ENCODE data around the gene DCAF15.
A peak's percentile ranks its signal among the peaks of the same experiment; 100 is the strongest.

DCAF15 gene

DNA sequence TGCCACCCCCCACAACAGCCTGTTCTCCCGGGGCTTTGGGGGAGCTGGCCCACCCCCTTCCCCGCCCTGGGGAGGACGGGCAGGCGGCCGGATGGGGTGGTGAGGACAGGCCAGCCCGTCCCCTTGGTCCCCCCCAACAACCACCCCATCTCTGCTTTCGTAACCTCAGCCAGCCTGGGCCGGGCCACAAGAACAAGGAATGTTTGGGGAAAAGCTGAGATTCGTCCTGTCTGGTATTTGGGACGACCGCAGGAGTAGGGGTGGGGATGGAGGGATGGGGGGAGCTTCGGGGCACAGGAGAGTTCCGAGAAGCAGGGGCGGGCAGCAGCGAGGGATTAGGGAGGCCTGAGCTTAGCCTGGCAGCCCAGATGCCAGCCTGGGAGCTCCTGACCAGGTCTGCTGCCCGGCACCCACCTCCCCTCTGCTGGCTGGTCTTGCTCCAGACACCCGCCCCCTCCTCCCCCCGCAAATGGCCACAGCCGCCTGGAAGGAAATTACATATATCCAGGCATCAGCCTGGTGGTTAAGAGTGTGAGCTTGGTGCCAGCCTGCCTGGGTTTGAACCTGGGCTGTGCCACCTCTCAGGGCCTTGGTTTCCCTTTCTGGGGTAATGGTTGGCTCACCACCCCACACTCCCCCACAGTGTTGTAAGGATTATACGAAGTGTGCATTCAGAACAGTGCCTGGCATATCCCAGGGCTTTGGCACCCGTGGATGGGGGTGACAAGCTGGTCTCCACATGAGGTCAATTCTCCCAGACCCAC lies 13.8 kb upstream of the DCAF15 start, which contains the start of gene PODNL1:
Gene PODNL1 (minus strand): TSS at position 117 of the 764 bp plus-strand sequence. CDS start 236 bp downstream, outside the sequence.
- Mint-ChIP-seq H3K4me1 (ENCODE audit: low read depth) (peaks cover 2% of the 10 kb centered on the region), H3K36me3 (ENCODE audit: low read depth) (no peaks in the 10 kb centered on the region), H3K27ac (no peak within 1 kb of the TSS), H3K27me3 (ENCODE audit: low read depth) (peaks cover 4% of the 10 kb centered on the region), H3K4me3 (no peak within 1 kb of the TSS), H3K9me3 (no peaks in the 10 kb centered on the region)

DNA sequence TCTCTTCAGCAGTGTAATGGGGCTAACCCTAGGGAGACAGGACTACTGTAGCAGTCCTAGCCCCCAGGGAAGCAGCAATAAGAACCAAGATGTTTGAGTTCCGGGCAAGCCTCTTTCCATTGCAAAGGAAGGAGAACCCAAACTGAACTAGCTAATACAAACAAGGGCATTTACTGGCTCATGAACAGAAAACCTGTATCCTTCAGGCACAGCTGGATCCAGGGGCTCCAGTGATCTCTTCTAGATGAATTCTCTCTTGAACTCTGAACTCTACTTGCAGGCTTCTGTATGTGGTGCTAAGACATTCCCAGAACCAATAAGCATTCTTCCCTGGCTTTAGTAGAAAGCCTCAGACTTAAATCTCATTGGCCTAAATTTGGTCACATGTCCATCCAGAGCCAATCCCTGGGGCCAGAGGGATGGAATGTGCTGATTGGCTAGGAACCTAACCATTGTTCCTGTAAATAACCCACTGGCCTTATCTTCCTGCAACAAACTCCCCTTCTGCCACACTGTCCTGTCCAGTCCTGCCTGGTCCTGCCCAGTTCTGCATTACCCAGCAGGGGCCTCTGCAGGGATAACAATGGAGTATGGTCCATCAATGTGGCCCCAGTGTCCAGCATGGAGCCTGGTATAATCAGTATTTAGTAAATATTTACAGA lies 10.2 kb upstream of the DCAF15 start:
- H3K27ac Mint-ChIP-seq: no peak overlapping the region
- no peak overlapping the region for H3K4me3 Mint-ChIP-seq
- H3K9me3 Mint-ChIP-seq: no peaks in the 10 kb centered on the region
- H3K4me1 Mint-ChIP-seq (ENCODE audit: low read depth): peaks cover 2% of the 10 kb centered on the region
- no peaks in the 10 kb centered on the region for H3K36me3 Mint-ChIP-seq (ENCODE audit: low read depth)
- H3K27me3 Mint-ChIP-seq (ENCODE audit: low read depth): peaks cover 4% of the 10 kb centered on the region

DNA sequence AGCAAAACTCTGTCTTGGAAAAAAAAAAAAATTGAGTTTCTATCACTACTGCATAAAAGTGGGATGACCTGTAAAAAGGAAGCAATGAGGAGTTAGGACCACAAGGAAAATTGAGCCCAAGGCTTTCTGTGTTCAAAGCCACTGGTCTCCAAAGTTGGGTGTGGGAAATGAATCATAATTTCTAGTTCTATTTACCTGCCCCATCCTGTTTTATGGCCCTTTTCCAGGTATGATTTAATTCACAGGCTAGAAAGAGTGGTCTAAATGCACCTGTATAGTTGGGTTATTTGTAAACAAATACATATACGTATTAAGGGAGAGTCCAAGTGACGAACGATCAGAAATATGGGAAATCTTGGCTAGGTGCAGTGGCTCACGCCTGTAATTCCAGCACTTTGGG lies 5.9 kb upstream of the DCAF15 start:
- no peaks in the 10 kb centered on the region for H3K9me3 Mint-ChIP-seq
- H3K27me3 Mint-ChIP-seq (ENCODE audit: low read depth): no peaks in the 10 kb centered on the region
- no peak overlapping the region for H3K27ac Mint-ChIP-seq
- no peak overlapping the region for H3K4me3 Mint-ChIP-seq
- H3K36me3 Mint-ChIP-seq (ENCODE audit: low read depth): no peaks in the 10 kb centered on the region
- no peaks in the 10 kb centered on the region for H3K4me1 Mint-ChIP-seq (ENCODE audit: low read depth)

DNA sequence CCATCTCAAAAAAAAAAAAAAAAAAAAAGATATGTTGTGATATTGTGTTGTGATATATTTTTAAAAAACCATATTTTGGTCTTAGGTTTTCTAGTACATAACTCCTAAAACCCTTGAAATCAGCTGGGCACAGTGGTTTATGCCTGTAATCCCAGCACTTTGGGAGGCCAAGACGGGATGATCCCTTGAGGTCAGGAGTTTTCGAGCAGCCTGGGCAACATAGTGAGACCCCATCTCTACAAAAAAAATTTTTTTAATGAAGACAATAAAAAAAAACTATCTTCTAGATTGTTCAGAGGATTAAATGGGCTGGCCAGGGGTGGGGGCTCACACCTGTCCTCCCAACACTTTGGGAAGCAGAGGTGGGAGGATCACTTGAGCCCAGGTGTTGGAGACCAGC lies 1.3 kb upstream of the DCAF15 start:
- Mint-ChIP-seq H3K27me3 (ENCODE audit: low read depth) (no peaks in the 10 kb centered on the region), H3K27ac (no peak overlapping the region), H3K9me3 (no peaks in the 10 kb centered on the region), H3K4me3 (no peak overlapping the region), H3K4me1 (ENCODE audit: low read depth) (peaks cover 7% of the 10 kb centered on the region), H3K36me3 (ENCODE audit: low read depth) (peaks cover 3% of the 10 kb centered on the region)

DNA sequence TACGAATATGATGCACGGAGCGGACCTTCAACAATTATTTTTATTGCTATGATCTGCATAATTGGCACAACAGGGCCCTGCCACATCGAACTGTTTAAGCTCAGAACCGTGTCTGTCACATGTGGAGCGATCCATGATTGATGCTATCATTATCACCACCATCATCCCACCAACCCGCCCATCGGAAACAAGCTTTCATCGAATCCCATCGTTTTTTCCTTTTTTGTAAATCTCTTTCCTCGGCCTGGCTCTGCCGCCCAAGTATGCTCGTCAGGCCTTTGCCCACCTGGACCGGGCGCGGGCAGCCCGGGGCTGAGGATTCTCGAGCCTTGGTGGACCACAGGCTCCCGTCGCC lies 533 bp upstream of the DCAF15 start:
- peaks cover 3% of the 10 kb centered on the region for H3K36me3 Mint-ChIP-seq (ENCODE audit: low read depth)

DNA sequence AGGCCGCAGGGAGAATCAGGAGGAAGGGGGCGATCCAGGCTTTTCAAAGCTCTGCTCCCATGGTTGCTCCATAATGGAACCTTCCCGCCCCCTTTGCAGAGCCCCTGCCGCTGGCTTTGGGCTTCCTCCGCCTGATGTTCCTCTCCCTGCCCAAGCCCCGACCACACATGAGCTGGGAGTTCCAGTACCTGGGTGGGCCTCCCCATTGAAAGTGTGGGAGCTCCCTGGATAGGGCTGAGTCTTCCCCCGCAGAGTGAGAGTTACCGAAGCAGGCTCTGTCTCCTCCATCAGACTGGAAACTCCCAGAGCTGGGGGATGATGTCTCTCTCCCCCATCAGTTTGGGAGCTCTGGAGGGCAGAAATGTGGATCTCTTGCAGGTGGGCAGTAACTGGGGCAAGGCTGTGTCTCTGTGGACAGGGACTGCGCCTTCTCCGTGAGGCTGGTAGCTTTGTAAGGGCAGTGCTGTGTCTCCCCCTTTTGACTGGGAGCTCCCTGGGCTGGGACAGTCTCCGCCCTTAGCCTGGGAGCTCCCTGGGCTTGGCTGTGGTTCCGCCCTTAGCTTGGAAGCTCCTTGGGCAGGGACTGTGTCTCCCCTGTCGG lies 722 bp downstream of the DCAF15 start:
- Mint-ChIP-seq H3K36me3 (ENCODE audit: low read depth) (peaks cover 3% of the 10 kb centered on the region), H3K4me3 (peak overlapping the region; percentile 90), H3K9me3 (no peaks in the 10 kb centered on the region), H3K27ac (peak overlapping the region; percentile 76), H3K27me3 (ENCODE audit: low read depth) (no peaks in the 10 kb centered on the region), H3K4me1 (ENCODE audit: low read depth) (peaks cover 7% of the 10 kb centered on the region)

More for the DNA sequence above, 533 bp upstream of the DCAF15 start:
- peak overlapping the region; percentile 90 for H3K4me3 Mint-ChIP-seq
- peak overlapping the region; percentile 88 for H3K27ac Mint-ChIP-seq
- no peaks in the 10 kb centered on the region for H3K9me3 Mint-ChIP-seq
- H3K4me1 Mint-ChIP-seq (ENCODE audit: low read depth): peaks cover 7% of the 10 kb centered on the region
- no peaks in the 10 kb centered on the region for H3K27me3 Mint-ChIP-seq (ENCODE audit: low read depth)

DNA sequence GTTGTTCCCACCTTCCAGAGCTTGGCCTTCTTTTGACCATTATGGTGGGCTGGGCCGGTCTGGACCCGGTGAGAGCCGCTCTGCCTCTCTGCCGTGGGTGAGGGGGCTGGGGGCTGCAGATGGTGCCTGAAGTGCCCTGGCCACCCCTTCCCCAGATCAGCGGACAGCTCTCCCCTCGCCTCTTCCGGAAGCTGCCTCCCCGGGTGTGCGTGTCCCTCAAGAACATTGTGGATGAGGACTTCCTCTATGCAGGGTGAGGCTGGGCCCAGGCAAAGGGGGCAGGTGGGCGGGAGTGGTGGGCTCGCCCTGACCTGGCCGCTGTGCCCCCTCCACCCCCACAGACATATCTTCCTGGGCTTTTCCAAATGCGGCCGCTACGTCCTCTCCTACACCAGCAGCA lies 1.9 kb downstream of the DCAF15 start:
- H3K27ac Mint-ChIP-seq: no peak overlapping the region
- no peaks in the 10 kb centered on the region for H3K9me3 Mint-ChIP-seq
- peaks cover 7% of the 10 kb centered on the region for H3K36me3 Mint-ChIP-seq (ENCODE audit: low read depth)
- peak overlapping the region; percentile 65 for H3K4me3 Mint-ChIP-seq
- H3K4me1 Mint-ChIP-seq (ENCODE audit: low read depth): peaks cover 7% of the 10 kb centered on the region
- H3K27me3 Mint-ChIP-seq (ENCODE audit: low read depth): no peaks in the 10 kb centered on the region

DNA sequence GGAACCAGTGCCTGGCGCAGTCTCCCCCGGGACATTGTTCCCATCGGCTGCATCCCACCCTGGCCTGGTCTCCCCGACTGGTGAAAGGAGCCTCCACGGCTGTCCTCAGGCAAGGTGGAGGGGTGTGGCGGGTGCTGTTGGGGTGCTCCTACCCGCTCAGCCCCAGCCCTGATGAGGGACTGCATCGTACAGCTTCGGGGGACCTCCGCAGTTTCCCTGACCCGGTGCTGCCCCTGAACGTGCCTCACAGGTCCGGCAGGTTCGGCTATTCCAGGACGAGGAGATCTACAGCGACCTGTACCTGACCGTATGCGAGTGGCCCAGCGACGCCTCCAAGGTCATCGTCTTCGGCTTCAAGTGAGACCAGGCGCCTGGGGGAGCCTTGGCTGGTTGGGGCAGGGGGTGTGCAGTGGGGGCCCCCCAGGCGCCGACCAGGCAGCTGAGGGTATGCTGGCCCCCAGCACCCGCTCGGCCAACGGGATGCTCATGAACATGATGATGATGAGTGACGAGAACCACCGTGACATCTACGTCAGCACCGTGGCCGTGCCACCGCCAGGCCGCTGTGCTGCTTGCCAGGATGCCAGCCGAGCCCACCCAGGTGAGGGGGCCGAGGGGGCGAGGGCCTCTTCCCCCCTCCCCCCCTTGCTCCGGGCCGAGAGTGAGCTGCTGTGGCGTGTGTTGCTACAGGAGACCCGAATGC lies 3.5 kb downstream of the DCAF15 start:
- H3K4me3 Mint-ChIP-seq: no peak overlapping the region
- H3K4me1 Mint-ChIP-seq (ENCODE audit: low read depth): peaks cover 7% of the 10 kb centered on the region
- H3K9me3 Mint-ChIP-seq: no peaks in the 10 kb centered on the region
- no peak overlapping the region for H3K27ac Mint-ChIP-seq
- no peaks in the 10 kb centered on the region for H3K27me3 Mint-ChIP-seq (ENCODE audit: low read depth)
- peaks cover 10% of the 10 kb centered on the region for H3K36me3 Mint-ChIP-seq (ENCODE audit: low read depth)

DNA sequence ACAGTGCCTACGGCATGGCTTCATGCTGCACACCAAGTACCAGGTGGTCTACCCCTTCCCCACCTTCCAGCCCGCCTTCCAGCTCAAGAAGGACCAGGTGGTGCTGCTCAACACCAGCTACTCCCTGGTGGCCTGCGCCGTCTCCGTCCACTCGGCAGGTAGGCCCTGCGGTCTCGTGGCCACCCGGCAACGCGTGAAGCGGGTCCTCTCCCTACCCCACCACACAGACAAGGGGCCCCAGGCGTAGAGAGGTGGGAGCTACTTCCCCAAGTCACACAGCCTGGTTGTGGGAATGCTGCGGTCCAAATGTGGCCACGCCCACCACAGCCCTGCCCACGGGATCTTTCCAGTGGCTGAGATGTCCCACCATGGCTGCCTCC lies 4.0 kb downstream of the DCAF15 start:
- peaks cover 8% of the 10 kb centered on the region for H3K4me1 Mint-ChIP-seq (ENCODE audit: low read depth)
- H3K4me3 Mint-ChIP-seq: no peak overlapping the region
- H3K27me3 Mint-ChIP-seq (ENCODE audit: low read depth): no peaks in the 10 kb centered on the region
- peaks cover 12% of the 10 kb centered on the region for H3K36me3 Mint-ChIP-seq (ENCODE audit: low read depth)
- H3K27ac Mint-ChIP-seq: no peak overlapping the region
- no peaks in the 10 kb centered on the region for H3K9me3 Mint-ChIP-seq

DNA sequence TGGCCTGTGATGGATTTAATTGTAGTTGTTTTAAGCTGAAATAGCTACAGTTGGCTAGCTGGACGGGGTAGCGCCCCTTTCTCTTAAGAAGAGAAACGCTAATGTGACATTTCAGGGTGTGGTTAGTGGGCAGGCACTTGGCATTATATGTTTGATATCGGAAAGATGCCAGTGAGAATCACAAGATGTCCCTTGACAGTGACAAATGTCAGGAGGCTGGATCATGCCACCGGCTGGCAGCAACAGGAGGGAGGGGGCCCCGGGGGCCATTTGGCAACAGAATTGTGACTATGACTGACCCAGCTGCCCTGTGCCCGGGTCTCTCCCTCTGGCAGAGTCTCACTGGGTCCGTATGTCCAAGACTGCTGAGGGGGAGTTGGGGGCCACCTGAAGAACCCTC lies 4.7 kb downstream of the DCAF15 start:
- H3K4me3 Mint-ChIP-seq: no peak overlapping the region
- no peaks in the 10 kb centered on the region for H3K27me3 Mint-ChIP-seq (ENCODE audit: low read depth)
- peaks cover 16% of the 10 kb centered on the region for H3K36me3 Mint-ChIP-seq (ENCODE audit: low read depth)
- H3K4me1 Mint-ChIP-seq (ENCODE audit: low read depth): peaks cover 10% of the 10 kb centered on the region
- no peak overlapping the region for H3K27ac Mint-ChIP-seq
- H3K9me3 Mint-ChIP-seq: no peaks in the 10 kb centered on the region

DNA sequence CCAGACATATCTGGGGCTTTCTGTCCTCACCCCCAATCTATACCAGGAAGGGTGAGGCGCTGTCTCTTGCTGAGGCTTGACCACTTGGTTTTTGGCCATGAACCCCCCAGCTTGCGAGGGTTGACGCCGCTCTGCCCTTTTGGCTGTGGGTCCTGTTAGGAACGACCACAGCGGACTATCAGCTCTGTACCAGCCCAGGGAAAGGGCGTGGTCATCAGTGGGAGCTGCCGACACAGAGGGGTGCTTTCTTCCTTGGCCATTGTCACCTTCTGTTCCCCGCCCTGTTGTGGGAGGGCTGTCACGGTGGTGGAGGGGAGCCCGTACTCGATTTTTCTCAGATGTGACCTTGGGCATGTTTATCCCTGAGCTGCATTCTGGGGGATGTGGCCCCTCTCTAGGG lies 5.7 kb downstream of the DCAF15 start:
- Mint-ChIP-seq H3K4me1 (ENCODE audit: low read depth) (peaks cover 10% of the 10 kb centered on the region), H3K9me3 (no peaks in the 10 kb centered on the region), H3K27ac (no peak overlapping the region), H3K4me3 (no peak overlapping the region), H3K36me3 (ENCODE audit: low read depth) (peaks cover 16% of the 10 kb centered on the region), H3K27me3 (ENCODE audit: low read depth) (no peaks in the 10 kb centered on the region)

DNA sequence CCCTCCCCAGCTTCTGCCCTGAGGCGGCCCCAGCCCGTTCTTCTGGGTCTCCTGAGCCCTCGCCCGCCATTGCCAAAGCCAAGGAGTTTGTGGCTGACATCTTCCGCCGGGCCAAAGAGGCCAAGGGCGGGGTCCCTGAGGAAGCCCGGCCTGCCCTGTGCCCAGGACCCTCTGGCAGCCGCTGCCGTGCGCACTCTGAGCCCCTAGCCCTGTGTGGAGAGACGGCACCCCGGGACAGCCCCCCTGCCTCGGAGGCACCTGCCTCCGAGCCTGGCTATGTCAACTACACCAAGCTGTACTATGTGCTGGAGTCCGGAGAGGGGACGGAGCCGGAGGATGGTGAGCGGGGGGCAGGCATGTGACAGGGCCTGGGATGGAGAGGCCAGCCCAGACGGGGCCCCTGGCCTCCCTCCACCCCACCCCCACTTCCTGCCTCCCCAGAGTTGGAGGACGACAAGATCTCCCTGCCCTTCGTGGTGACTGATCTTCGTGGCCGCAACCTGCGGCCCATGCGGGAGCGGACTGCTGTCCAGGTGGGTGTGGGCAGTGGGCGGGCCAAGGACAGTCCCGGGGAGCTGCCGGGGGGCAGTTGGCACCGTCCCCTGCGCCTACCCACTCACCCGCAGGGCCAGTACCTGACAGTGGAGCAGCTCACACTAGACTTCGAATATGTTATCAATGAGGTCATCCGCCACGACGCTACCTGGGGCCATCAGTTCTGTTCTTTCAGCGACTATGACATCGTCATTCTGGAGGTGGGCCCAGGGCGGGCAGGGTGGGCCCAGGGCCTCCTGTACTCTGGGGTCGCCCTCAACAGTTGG lies 7.0 kb downstream of the DCAF15 start:
- no peak overlapping the region for H3K4me3 Mint-ChIP-seq
- peaks cover 3% of the 10 kb centered on the region for H3K4me1 Mint-ChIP-seq (ENCODE audit: low read depth)
- no peak overlapping the region for H3K27ac Mint-ChIP-seq
- H3K9me3 Mint-ChIP-seq: no peaks in the 10 kb centered on the region
- H3K27me3 Mint-ChIP-seq (ENCODE audit: low read depth): no peaks in the 10 kb centered on the region
- H3K36me3 Mint-ChIP-seq (ENCODE audit: low read depth): peaks cover 16% of the 10 kb centered on the region

DNA sequence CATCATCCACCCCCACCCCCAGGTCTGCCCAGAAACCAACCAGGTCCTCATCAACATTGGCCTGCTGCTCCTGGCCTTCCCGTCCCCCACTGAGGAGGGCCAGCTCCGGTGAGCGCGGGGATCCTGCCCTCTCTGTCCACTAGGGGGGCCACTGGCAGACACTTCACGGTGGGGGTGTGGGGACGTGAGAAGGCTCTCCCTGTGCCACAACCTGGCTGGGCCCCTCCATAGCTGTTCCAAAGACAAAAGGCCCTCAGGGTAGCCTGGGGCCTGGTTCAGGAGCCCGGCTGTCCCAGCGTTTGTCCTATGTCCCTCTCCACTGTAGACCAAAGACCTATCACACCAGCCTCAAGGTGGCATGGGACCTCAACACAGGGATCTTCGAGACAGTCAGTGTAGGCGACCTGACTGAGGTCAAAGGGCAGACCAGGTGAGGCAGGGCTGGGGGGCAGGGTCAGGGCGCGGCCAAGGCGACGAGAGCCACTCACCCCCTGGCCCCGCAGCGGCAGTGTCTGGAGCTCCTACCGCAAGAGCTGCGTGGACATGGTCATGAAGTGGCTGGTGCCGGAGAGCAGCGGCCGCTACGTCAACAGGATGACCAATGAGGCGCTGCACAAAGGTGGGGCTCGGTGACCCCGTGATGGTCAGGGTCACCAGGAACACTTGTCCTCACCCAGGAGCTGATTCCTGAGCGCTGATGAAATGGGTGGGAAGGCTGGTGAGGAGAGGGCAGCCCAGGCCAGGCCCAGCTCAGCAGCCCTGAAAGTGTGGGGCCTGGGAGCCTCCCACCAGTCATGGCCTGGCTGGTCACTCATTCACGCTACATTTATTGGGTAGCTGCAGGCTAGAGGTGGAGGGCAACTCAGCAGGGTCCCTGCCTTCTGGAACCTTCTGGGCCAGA lies 7.9 kb downstream of the DCAF15 start:
- H3K4me3 Mint-ChIP-seq: no peak overlapping the region
- H3K27ac Mint-ChIP-seq: no peak overlapping the region
- no peaks in the 10 kb centered on the region for H3K9me3 Mint-ChIP-seq
- H3K36me3 Mint-ChIP-seq (ENCODE audit: low read depth): peaks cover 12% of the 10 kb centered on the region
- no peaks in the 10 kb centered on the region for H3K27me3 Mint-ChIP-seq (ENCODE audit: low read depth)
- peaks cover 3% of the 10 kb centered on the region for H3K4me1 Mint-ChIP-seq (ENCODE audit: low read depth)

Data from T-helper 1 cell treated with Interleukin-12 subunit alpha and Interleukin-12 subunit beta and Interleukin-4 antibody, amounts not matched to agents 30 μg/mL and 1 μg/mL, for 36 hours (primary cell).